ENCODE results near the gene ZMYND8.

- TF ChIP-seq POLR2A (IDR thresholded peaks at IDR 0.05; ENCODE audit: low read depth, low read length), result no peak
- TF ChIP-seq CTCF (IDR thresholded peaks at IDR 0.05; ENCODE audit: extremely low read depth in 1 of 2, insufficient read depth in 1 of 2, low read depth in 1 of 2, low read length in 2 of 2), result no peak
- TF ChIP-seq JUN (IDR thresholded peaks at IDR 0.05; ENCODE audit: borderline replicate concordance, insufficient read depth, insufficient read length, low read depth), result no peak
- no peak for TF ChIP-seq POLR2AphosphoS5 (IDR thresholded peaks at IDR 0.05; ENCODE audit: insufficient read depth, low read depth, low read length)
- no peak for TF ChIP-seq EZH2 (IDR thresholded peaks at IDR 0.05; ENCODE audit: borderline replicate concordance, low read depth, low read length, severe bottlenecking)
- no peak for TF ChIP-seq MYC (IDR thresholded peaks at IDR 0.05; ENCODE audit: low read depth, low read length)
- TF ChIP-seq MAX (IDR thresholded peaks at IDR 0.05; ENCODE audit: insufficient read depth, insufficient read length), result no peak
- no peak for TF ChIP-seq GATA2 (IDR thresholded peaks at IDR 0.05; ENCODE audit: insufficient read depth, insufficient read length, low read depth, low read length)
- no peak for TF ChIP-seq FOS (IDR thresholded peaks at IDR 0.05; ENCODE audit: borderline replicate concordance, insufficient read depth, low read length)
Measured at GRCh38 chr20:47187450-47188195, 168.9 kb downstream of the ZMYND8 start.

Data from endothelial cell of umbilical vein (primary cell).